ENCODE data around the gene DCP2.

The DCP2 gene

GRCh38 chr5:113047733-113048652, 71.4 kb downstream of the DCP2 start:
- no peak for DNase-seq

- DNase-seq, result no peak
These were observed 72.3 kb downstream of the DCP2 start for GRCh38 chr5:113048931-113049330.

- DNase-seq, result no peak
These were observed 74.3 kb downstream of the DCP2 start for GRCh38 chr5:113050721-113051382.

- DNase-seq, result no peak
These were observed 75.6 kb downstream of the DCP2 start for GRCh38 chr5:113052041-113052795.

GRCh38 chr5:113053511-113053995, 77.0 kb downstream of the DCP2 start:
- DNase-seq, result no peak

GRCh38 chr5:113054899-113055298, 78.3 kb downstream of the DCP2 start:
- DNase-seq, result no peak

GRCh38 chr5:113056988-113057387, 80.4 kb downstream of the DCP2 start:
- DNase-seq, result no peak

GRCh38 chr5:113057557-113057984, 81.0 kb downstream of the DCP2 start:
- DNase-seq, result no peak

GRCh38 chr5:113058269-113058668, 81.7 kb downstream of the DCP2 start:
- DNase-seq, result no peak

- no peak for DNase-seq
These were observed 82.2 kb downstream of the DCP2 start for GRCh38 chr5:113058706-113059226.

- no peak for DNase-seq
These were observed 82.8 kb downstream of the DCP2 start for GRCh38 chr5:113059232-113060040.

GRCh38 chr5:113060408-113061025, 83.9 kb downstream of the DCP2 start:
- no peak for DNase-seq

- no peak for DNase-seq
These were observed 85.5 kb downstream of the DCP2 start for GRCh38 chr5:113061846-113062780.

GRCh38 chr5:113062869-113063508, 86.4 kb downstream of the DCP2 start:
- DNase-seq, result no peak

GRCh38 chr5:113063927-113064326, 87.3 kb downstream of the DCP2 start:
- no peak for DNase-seq

GRCh38 chr5:113064806-113065205, 88.2 kb downstream of the DCP2 start:
- DNase-seq, result no peak

- no peak for DNase-seq
These were observed 89.0 kb downstream of the DCP2 start for GRCh38 chr5:113065626-113066025.

GRCh38 chr5:113067635-113068344, 91.2 kb downstream of the DCP2 start:
- DNase-seq, result no peak

- no peak for DNase-seq
These were observed 92.0 kb downstream of the DCP2 start for GRCh38 chr5:113068559-113068958.

All from NCI-H526 treated with DMSO at 0.1 percent for 48 hours (cell line).